Measurements from ENCODE around the gene NLGN1. TPM values are rescaled to one million over a fixed set of nuclear protein-coding genes. Genes with fewer than 3 reads are reported as not detected.

Gene NLGN1
- total RNA-seq, 2 donors from 2014 or later, result 0.67 to 1.3 TPM

DNA sequence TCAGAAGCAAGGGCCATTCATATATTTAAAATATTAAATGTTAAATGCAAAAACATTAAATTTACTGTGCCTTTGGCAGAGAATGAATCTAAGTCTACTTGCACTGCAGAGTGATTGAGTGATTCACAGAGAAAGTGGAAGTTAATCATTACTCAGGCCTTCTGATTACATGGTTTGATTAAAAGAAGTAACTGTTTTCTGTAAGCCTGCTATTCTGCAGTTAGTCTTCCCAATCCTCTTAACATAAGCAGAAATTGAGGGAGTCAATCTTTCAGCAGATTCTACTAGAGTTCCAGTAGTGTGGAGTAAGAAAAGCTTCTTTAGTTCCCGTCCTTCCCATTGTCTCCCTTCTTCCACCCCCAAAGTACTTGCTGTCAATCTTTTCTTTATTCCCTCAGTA is 1.5 kb downstream of the NLGN1 start:
- Histone ChIP-seq H3K9ac (ENCODE audit: low read depth in 2 of 2, low read length in 2 of 2) (no peak overlapping the region), H3K27me3 (peaks cover 27% of the 10 kb centered on the region), H3K4me3 (no peak overlapping the region), H3K4me1 (no peaks in the 10 kb centered on the region), H3K9me3 (no peaks in the 10 kb centered on the region), H3K36me3 (no peaks in the 10 kb centered on the region), H3K27ac (no peak overlapping the region)
- TF ChIP-seq, protein P1, sequence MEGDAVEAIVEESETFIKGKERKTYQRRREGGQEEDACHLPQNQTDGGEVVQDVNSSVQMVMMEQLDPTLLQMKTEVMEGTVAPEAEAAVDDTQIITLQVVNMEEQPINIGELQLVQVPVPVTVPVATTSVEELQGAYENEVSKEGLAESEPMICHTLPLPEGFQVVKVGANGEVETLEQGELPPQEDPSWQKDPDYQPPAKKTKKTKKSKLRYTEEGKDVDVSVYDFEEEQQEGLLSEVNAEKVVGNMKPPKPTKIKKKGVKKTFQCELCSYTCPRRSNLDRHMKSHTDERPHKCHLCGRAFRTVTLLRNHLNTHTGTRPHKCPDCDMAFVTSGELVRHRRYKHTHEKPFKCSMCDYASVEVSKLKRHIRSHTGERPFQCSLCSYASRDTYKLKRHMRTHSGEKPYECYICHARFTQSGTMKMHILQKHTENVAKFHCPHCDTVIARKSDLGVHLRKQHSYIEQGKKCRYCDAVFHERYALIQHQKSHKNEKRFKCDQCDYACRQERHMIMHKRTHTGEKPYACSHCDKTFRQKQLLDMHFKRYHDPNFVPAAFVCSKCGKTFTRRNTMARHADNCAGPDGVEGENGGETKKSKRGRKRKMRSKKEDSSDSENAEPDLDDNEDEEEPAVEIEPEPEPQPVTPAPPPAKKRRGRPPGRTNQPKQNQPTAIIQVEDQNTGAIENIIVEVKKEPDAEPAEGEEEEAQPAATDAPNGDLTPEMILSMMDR (IDR thresholded peaks at IDR 0.05), result no peak
- no peak for DNase-seq
- intact Hi-C loops (cut with DNase I), result no loop called here

GRCh38 chr3:173401369-173401768 is 3.8 kb downstream of the NLGN1 start:
- no peak overlapping the region for H3K27ac ChIP-seq
- H3K9me3 ChIP-seq, result no peaks in the 10 kb centered on the region
- H3K4me1 ChIP-seq, result no peaks in the 10 kb centered on the region
- no peak overlapping the region for H3K4me3 ChIP-seq
- no peak overlapping the region for H3K9ac ChIP-seq (ENCODE audit: low read depth in 2 of 2, low read length in 2 of 2)
- H3K27me3 ChIP-seq, result peaks cover 14% of the 10 kb centered on the region
- no peak for DNase-seq
- H3K36me3 ChIP-seq, result no peaks in the 10 kb centered on the region
- TF ChIP-seq, protein P1 (IDR thresholded peaks at IDR 0.05), result no peak
- intact Hi-C loops (cut with DNase I), result no loop called here

DNA sequence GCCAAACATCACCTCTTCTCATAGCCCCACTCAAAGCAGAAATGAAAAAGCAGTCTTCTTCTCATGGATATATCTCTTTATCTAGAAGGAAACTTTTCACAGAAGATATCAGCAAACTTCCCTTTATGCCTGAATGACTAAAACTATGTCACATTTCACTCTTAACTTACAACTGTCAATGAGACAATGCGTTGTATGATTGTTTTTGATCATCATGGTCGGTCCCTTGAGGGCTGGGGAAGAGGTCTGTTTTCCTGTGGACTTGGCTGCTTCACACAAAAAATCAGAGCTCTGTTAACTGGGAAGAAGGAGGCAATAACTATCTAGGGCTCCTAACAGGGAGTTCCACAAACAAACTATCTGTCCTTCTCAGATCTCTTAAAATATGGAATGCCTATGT is 5.1 kb downstream of the NLGN1 start:
- H3K4me1 ChIP-seq, result no peaks in the 10 kb centered on the region
- no peak overlapping the region for H3K9ac ChIP-seq (ENCODE audit: low read depth in 2 of 2, low read length in 2 of 2)
- H3K36me3 ChIP-seq, result no peaks in the 10 kb centered on the region
- H3K9me3 ChIP-seq, result no peaks in the 10 kb centered on the region
- no peak overlapping the region for H3K4me3 ChIP-seq
- TF ChIP-seq, protein P1 (IDR thresholded peaks at IDR 0.05), result no peak
- intact Hi-C loops (cut with DNase I), result no loop called here
- H3K27me3 ChIP-seq, result peaks cover 3% of the 10 kb centered on the region
- no peak for DNase-seq
- no peak overlapping the region for H3K27ac ChIP-seq

GRCh38 chr3:173403376-173403775 is 5.8 kb downstream of the NLGN1 start:
- Histone ChIP-seq H3K4me3 (no peak overlapping the region), H3K27ac (no peak overlapping the region), H3K27me3 (no peaks in the 10 kb centered on the region), H3K9ac (ENCODE audit: low read depth in 2 of 2, low read length in 2 of 2) (no peak overlapping the region), H3K36me3 (no peaks in the 10 kb centered on the region), H3K9me3 (no peaks in the 10 kb centered on the region), H3K4me1 (no peaks in the 10 kb centered on the region)
- no peak for DNase-seq
- intact Hi-C loops (cut with DNase I), result no loop called here
- TF ChIP-seq, protein P1 (IDR thresholded peaks at IDR 0.05), result no peak

DNA sequence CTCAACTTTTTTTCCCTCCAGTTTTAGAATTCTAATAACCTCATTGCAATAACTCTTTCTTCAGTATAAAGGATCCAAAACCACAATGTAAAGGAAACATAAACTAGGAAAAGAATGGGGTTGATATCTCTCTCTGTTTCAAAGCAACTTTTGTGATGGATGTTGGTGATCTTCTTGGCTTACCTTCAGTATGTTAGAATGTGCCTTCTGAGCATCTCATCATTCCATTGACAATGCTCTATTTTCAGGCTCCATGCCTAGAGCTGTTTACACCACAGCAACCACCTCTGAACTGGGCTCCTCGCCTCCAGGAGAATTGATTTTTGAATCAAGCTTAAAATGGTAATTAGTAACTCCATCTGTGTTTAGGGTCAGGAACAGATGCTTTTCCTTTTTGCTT is 6.6 kb downstream of the NLGN1 start:
- TF ChIP-seq, protein P1 (IDR thresholded peaks at IDR 0.05), result no peak
- Histone ChIP-seq H3K9ac (ENCODE audit: low read depth in 2 of 2, low read length in 2 of 2) (no peak overlapping the region), H3K9me3 (no peaks in the 10 kb centered on the region), H3K27me3 (no peaks in the 10 kb centered on the region), H3K36me3 (no peaks in the 10 kb centered on the region), H3K27ac (no peak overlapping the region), H3K4me1 (no peaks in the 10 kb centered on the region), H3K4me3 (no peak overlapping the region)
- intact Hi-C loops (cut with DNase I), result no loop called here
- no peak for DNase-seq

DNA sequence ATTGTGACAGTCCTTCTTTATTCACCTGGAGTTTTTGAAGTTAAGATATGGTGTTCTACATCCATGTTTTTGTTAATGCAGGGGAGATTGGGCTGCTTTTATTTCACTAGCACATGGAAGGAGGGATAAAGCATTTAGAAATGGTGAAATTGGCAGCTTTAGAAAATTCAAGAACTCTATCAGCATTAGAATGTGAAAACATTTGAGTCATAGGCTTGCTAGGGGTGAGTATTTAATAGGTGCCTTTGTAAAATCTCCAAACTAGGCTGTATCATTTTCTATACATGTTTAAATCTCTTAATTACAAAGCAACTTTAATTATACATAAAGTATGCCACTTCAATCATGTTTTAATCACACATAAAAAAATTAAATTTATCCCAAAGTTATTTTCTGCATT is 12.9 kb downstream of the NLGN1 start:
- intact Hi-C loops (cut with DNase I), result no loop called here
- H3K27ac ChIP-seq, result no peak overlapping the region
- H3K4me1 ChIP-seq, result no peaks in the 10 kb centered on the region
- H3K27me3 ChIP-seq, result no peaks in the 10 kb centered on the region
- no peaks in the 10 kb centered on the region for H3K36me3 ChIP-seq
- no peak overlapping the region for H3K4me3 ChIP-seq
- no peaks in the 10 kb centered on the region for H3K9me3 ChIP-seq
- TF ChIP-seq, protein P1 (IDR thresholded peaks at IDR 0.05), result no peak
- no peak overlapping the region for H3K9ac ChIP-seq (ENCODE audit: low read depth in 2 of 2, low read length in 2 of 2)
- no peak for DNase-seq
